ENCODE results near the gene USP1.

Gene USP1

GRCh38 chr1:62476525-62477219 is 39.8 kb downstream of the USP1 start:
- H3K27me3 Mint-ChIP-seq = no peaks in the 10 kb centered on the region
- no peak for ATAC-seq (replicated peaks)
- no peak overlapping the region for H3K4me3 Mint-ChIP-seq
- H3K9me3 Mint-ChIP-seq = no peaks in the 10 kb centered on the region
- no peak for DNase-seq
- peaks cover 13% of the 10 kb centered on the region for H3K36me3 Mint-ChIP-seq (ENCODE audit: insufficient read depth)
- no peaks in the 10 kb centered on the region for H3K4me1 Mint-ChIP-seq (ENCODE audit: low read depth in 2 of 2)
- H3K27ac Mint-ChIP-seq = no peak overlapping the region

DNA sequence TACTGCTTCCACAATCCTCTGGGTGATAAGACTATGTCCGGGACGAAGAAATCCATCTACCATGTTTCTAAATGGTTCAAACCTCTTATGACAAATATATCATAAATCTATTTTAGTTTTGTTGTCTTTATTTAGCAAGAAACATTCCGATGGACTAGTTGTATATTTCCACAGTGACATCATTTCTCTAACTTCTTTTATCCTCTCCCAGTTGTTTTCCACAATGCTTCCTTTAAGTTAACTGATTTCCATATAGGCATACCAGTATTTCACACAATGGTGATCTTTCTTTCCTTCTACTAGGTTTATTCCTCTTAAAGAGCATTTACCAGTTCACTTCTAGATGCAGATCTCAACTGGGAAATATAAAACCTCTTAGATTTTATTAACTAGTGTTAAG is 44.8 kb downstream of the USP1 start:
- ATAC-seq (replicated peaks) (no peak), DNase-seq (no peak)
- no peak overlapping the region for H3K27ac Mint-ChIP-seq
- H3K36me3 Mint-ChIP-seq (ENCODE audit: insufficient read depth) = peaks cover 3% of the 10 kb centered on the region
- H3K27me3 Mint-ChIP-seq = no peaks in the 10 kb centered on the region
- H3K4me1 Mint-ChIP-seq (ENCODE audit: low read depth in 2 of 2) = no peaks in the 10 kb centered on the region
- H3K4me3 Mint-ChIP-seq = no peak overlapping the region
- no peaks in the 10 kb centered on the region for H3K9me3 Mint-ChIP-seq

- Mint-ChIP-seq H3K4me1 (ENCODE audit: low read depth in 2 of 2) (no peaks in the 10 kb centered on the region), H3K27ac (no peak overlapping the region), H3K4me3 (no peak overlapping the region), H3K27me3 (no peaks in the 10 kb centered on the region), H3K9me3 (no peaks in the 10 kb centered on the region), H3K36me3 (ENCODE audit: insufficient read depth) (peaks cover 9% of the 10 kb centered on the region)
- ATAC-seq (replicated peaks) (no peak), DNase-seq (no peak)
Measured at GRCh38 chr1:62484824-62485468, 48.1 kb downstream of the USP1 start.

GRCh38 chr1:62487956-62488355 is 51.1 kb downstream of the USP1 start:
- Mint-ChIP-seq H3K27me3 (no peaks in the 10 kb centered on the region), H3K36me3 (ENCODE audit: insufficient read depth) (peaks cover 17% of the 10 kb centered on the region)

DNA sequence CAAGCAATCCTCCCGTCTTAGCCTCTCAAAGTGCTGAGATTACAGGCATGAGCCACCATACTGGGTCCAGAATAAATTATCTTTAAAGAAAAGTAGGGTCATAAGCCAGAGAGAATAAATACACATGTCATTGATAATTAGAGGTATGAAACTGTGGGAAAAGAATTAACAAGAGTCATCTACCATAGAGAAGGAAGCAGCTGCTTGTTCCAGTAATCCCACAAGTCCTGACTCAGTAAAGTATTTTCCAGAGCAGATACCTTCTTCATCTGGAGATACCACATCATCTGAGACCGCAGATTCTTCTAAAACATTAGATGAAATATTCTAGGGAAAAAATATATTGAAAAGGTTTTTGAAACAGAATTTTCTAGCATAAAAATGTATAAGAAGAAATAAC is 55.7 kb downstream of the USP1 start:
- Mint-ChIP-seq H3K27ac (no peak overlapping the region), H3K4me3 (no peak overlapping the region), H3K36me3 (ENCODE audit: insufficient read depth) (peaks cover 19% of the 10 kb centered on the region), H3K27me3 (no peaks in the 10 kb centered on the region), H3K4me1 (ENCODE audit: low read depth in 2 of 2) (no peaks in the 10 kb centered on the region), H3K9me3 (no peaks in the 10 kb centered on the region)
- ATAC-seq (replicated peaks) = no peak
- DNase-seq = no peak

More at GRCh38 chr1:62487956-62488355, 51.1 kb downstream of the USP1 start:
- H3K4me1 Mint-ChIP-seq (ENCODE audit: low read depth in 2 of 2) = no peaks in the 10 kb centered on the region
- ATAC-seq (replicated peaks) = no peak
- H3K9me3 Mint-ChIP-seq = no peaks in the 10 kb centered on the region
- no peak overlapping the region for H3K4me3 Mint-ChIP-seq
- DNase-seq = no peak
- no peak overlapping the region for H3K27ac Mint-ChIP-seq

GRCh38 chr1:62493656-62494055 is 56.8 kb downstream of the USP1 start:
- H3K27me3 Mint-ChIP-seq = no peaks in the 10 kb centered on the region
- DNase-seq (no peak), ATAC-seq (replicated peaks) (no peak)
- peaks cover 17% of the 10 kb centered on the region for H3K36me3 Mint-ChIP-seq (ENCODE audit: insufficient read depth)
- peak overlapping the region in 1 of 2 donors; percentile 53 for H3K27ac Mint-ChIP-seq
- no peak overlapping the region for H3K4me3 Mint-ChIP-seq
- H3K4me1 Mint-ChIP-seq (ENCODE audit: low read depth in 2 of 2) = no peaks in the 10 kb centered on the region
- H3K9me3 Mint-ChIP-seq = no peaks in the 10 kb centered on the region

- peak overlapping the region in 1 of 2 donors; percentile 53 for H3K27ac Mint-ChIP-seq
- no peaks in the 10 kb centered on the region for H3K27me3 Mint-ChIP-seq
- H3K9me3 Mint-ChIP-seq = no peaks in the 10 kb centered on the region
- DNase-seq = no peak
- no peak overlapping the region for H3K4me3 Mint-ChIP-seq
- no peaks in the 10 kb centered on the region for H3K4me1 Mint-ChIP-seq (ENCODE audit: low read depth in 2 of 2)
- peaks cover 13% of the 10 kb centered on the region for H3K36me3 Mint-ChIP-seq (ENCODE audit: insufficient read depth)
- ATAC-seq (replicated peaks) = no peak
Measured at GRCh38 chr1:62494137-62494536, 57.3 kb downstream of the USP1 start.

- ATAC-seq (replicated peaks) (no peak), DNase-seq (no peak)
- Mint-ChIP-seq H3K9me3 (no peaks in the 10 kb centered on the region), H3K27me3 (no peaks in the 10 kb centered on the region), H3K27ac (no peak overlapping the region), H3K4me1 (ENCODE audit: low read depth in 2 of 2) (no peaks in the 10 kb centered on the region), H3K4me3 (no peak overlapping the region), H3K36me3 (ENCODE audit: insufficient read depth) (no peaks in the 10 kb centered on the region)
Measured at GRCh38 chr1:62500210-62500609, 63.4 kb downstream of the USP1 start.
